ENCODE measurements around the gene CD276.

CD276 gene

GRCh38 chr15:73709686-73710085 is 25.5 kb downstream of the CD276 start:
- no peak overlapping the region for H3K9ac ChIP-seq (ENCODE audit: low read depth in 1 of 2, low read length in 2 of 2)
- H3K36me3 ChIP-seq (ENCODE audit: control insufficient read depth in 1 of 2, insufficient read depth in 2 of 2, low read length in 2 of 2), result peaks cover 11 to 33% of the 10 kb centered on the region in 2 donors
- peaks cover 18% of the 10 kb centered on the region in 2 donors for H3K4me1 ChIP-seq (ENCODE audit: control insufficient read depth in 1 of 2, insufficient read depth in 2 of 2, low read length in 2 of 2)
- H3K9me3 ChIP-seq (ENCODE audit: control insufficient read depth in 1 of 2, low read length in 2 of 2), result no peaks in the 10 kb centered on the region
- H3K27me3 ChIP-seq (ENCODE audit: control insufficient read depth in 1 of 2, insufficient read depth in 2 of 2, low read length in 2 of 2), result no peaks in the 10 kb centered on the region
- no peak overlapping the region for H3K4me3 ChIP-seq (ENCODE audit: low read depth in 1 of 2, low read length in 2 of 2)
- no peak overlapping the region for H3K27ac ChIP-seq (ENCODE audit: low read depth, low read length)

GRCh38 chr15:73710321-73710720 is 26.1 kb downstream of the CD276 start:
- H3K9ac ChIP-seq (ENCODE audit: low read depth in 1 of 2, low read length in 2 of 2), result no peak overlapping the region
- no peak overlapping the region for H3K4me3 ChIP-seq (ENCODE audit: low read depth in 1 of 2, low read length in 2 of 2)
- H3K27ac ChIP-seq (ENCODE audit: low read depth, low read length), result no peak overlapping the region
- H3K9me3 ChIP-seq (ENCODE audit: control insufficient read depth in 1 of 2, low read length in 2 of 2), result no peaks in the 10 kb centered on the region
- H3K36me3 ChIP-seq (ENCODE audit: control insufficient read depth in 1 of 2, insufficient read depth in 2 of 2, low read length in 2 of 2), result peaks cover 12 to 33% of the 10 kb centered on the region in 2 donors
- peaks cover 18% of the 10 kb centered on the region in 2 donors for H3K4me1 ChIP-seq (ENCODE audit: control insufficient read depth in 1 of 2, insufficient read depth in 2 of 2, low read length in 2 of 2)
- H3K27me3 ChIP-seq (ENCODE audit: control insufficient read depth in 1 of 2, insufficient read depth in 2 of 2, low read length in 2 of 2), result no peaks in the 10 kb centered on the region

GRCh38 chr15:73711526-73711925 is 27.3 kb downstream of the CD276 start:
- Histone ChIP-seq H3K4me3 (ENCODE audit: low read depth in 1 of 2, low read length in 2 of 2) (no peak overlapping the region), H3K9me3 (ENCODE audit: control insufficient read depth in 1 of 2, low read length in 2 of 2) (no peaks in the 10 kb centered on the region), H3K9ac (ENCODE audit: low read depth in 1 of 2, low read length in 2 of 2) (no peak overlapping the region), H3K27ac (ENCODE audit: low read depth, low read length) (no peak overlapping the region), H3K4me1 (ENCODE audit: control insufficient read depth in 1 of 2, insufficient read depth in 2 of 2, low read length in 2 of 2) (peaks cover 21 to 22% of the 10 kb centered on the region in 2 donors), H3K36me3 (ENCODE audit: control insufficient read depth in 1 of 2, insufficient read depth in 2 of 2, low read length in 2 of 2) (peaks cover 12 to 30% of the 10 kb centered on the region in 2 donors), H3K27me3 (ENCODE audit: control insufficient read depth in 1 of 2, insufficient read depth in 2 of 2, low read length in 2 of 2) (no peaks in the 10 kb centered on the region)

GRCh38 chr15:73712107-73712506 is 27.9 kb downstream of the CD276 start:
- H3K27ac ChIP-seq (ENCODE audit: low read depth, low read length), result no peak overlapping the region
- H3K9me3 ChIP-seq (ENCODE audit: control insufficient read depth in 1 of 2, low read length in 2 of 2), result no peaks in the 10 kb centered on the region
- no peak overlapping the region for H3K9ac ChIP-seq (ENCODE audit: low read depth in 1 of 2, low read length in 2 of 2)
- peaks cover 26 to 28% of the 10 kb centered on the region in 2 donors for H3K4me1 ChIP-seq (ENCODE audit: control insufficient read depth in 1 of 2, insufficient read depth in 2 of 2, low read length in 2 of 2)
- no peak overlapping the region for H3K4me3 ChIP-seq (ENCODE audit: low read depth in 1 of 2, low read length in 2 of 2)
- no peaks in the 10 kb centered on the region for H3K27me3 ChIP-seq (ENCODE audit: control insufficient read depth in 1 of 2, insufficient read depth in 2 of 2, low read length in 2 of 2)
- peaks cover 12 to 24% of the 10 kb centered on the region in 2 donors for H3K36me3 ChIP-seq (ENCODE audit: control insufficient read depth in 1 of 2, insufficient read depth in 2 of 2, low read length in 2 of 2)

- peaks cover 8 to 13% of the 10 kb centered on the region in 2 donors for H3K36me3 ChIP-seq (ENCODE audit: control insufficient read depth in 1 of 2, insufficient read depth in 2 of 2, low read length in 2 of 2)
- no peaks in the 10 kb centered on the region for H3K9me3 ChIP-seq (ENCODE audit: control insufficient read depth in 1 of 2, low read length in 2 of 2)
- H3K27ac ChIP-seq (ENCODE audit: low read depth, low read length), result no peak overlapping the region
These were observed 30.6 kb downstream of the CD276 start for GRCh38 chr15:73714695-73715301.

GRCh38 chr15:73715417-73715816 is 31.2 kb downstream of the CD276 start:
- H3K9ac ChIP-seq (ENCODE audit: low read depth in 1 of 2, low read length in 2 of 2), result no peak overlapping the region
- no peak overlapping the region for H3K4me3 ChIP-seq (ENCODE audit: low read depth in 1 of 2, low read length in 2 of 2)
- H3K36me3 ChIP-seq (ENCODE audit: control insufficient read depth in 1 of 2, insufficient read depth in 2 of 2, low read length in 2 of 2), result peaks cover 8 to 13% of the 10 kb centered on the region in 2 donors
- H3K27me3 ChIP-seq (ENCODE audit: control insufficient read depth in 1 of 2, insufficient read depth in 2 of 2, low read length in 2 of 2), result no peaks in the 10 kb centered on the region
- peaks cover 14 to 18% of the 10 kb centered on the region in 2 donors for H3K4me1 ChIP-seq (ENCODE audit: control insufficient read depth in 1 of 2, insufficient read depth in 2 of 2, low read length in 2 of 2)
- no peak overlapping the region for H3K27ac ChIP-seq (ENCODE audit: low read depth, low read length)
- H3K9me3 ChIP-seq (ENCODE audit: control insufficient read depth in 1 of 2, low read length in 2 of 2), result no peaks in the 10 kb centered on the region

More at GRCh38 chr15:73714695-73715301, 30.6 kb downstream of the CD276 start:
- no peaks in the 10 kb centered on the region for H3K27me3 ChIP-seq (ENCODE audit: control insufficient read depth in 1 of 2, insufficient read depth in 2 of 2, low read length in 2 of 2)
- no peak overlapping the region for H3K9ac ChIP-seq (ENCODE audit: low read depth in 1 of 2, low read length in 2 of 2)
- H3K4me3 ChIP-seq (ENCODE audit: low read depth in 1 of 2, low read length in 2 of 2), result no peak overlapping the region
- peaks cover 20 to 24% of the 10 kb centered on the region in 2 donors for H3K4me1 ChIP-seq (ENCODE audit: control insufficient read depth in 1 of 2, insufficient read depth in 2 of 2, low read length in 2 of 2)

GRCh38 chr15:73716417-73716816 is 32.2 kb downstream of the CD276 start:
- peaks cover 7 to 8% of the 10 kb centered on the region in 2 donors for H3K36me3 ChIP-seq (ENCODE audit: control insufficient read depth in 1 of 2, insufficient read depth in 2 of 2, low read length in 2 of 2)
- H3K9me3 ChIP-seq (ENCODE audit: control insufficient read depth in 1 of 2, low read length in 2 of 2), result no peaks in the 10 kb centered on the region
- no peak overlapping the region for H3K9ac ChIP-seq (ENCODE audit: low read depth in 1 of 2, low read length in 2 of 2)
- H3K4me3 ChIP-seq (ENCODE audit: low read depth in 1 of 2, low read length in 2 of 2), result no peak overlapping the region
- H3K27ac ChIP-seq (ENCODE audit: low read depth, low read length), result no peak overlapping the region
- H3K4me1 ChIP-seq (ENCODE audit: control insufficient read depth in 1 of 2, insufficient read depth in 2 of 2, low read length in 2 of 2), result peaks cover 8 to 11% of the 10 kb centered on the region in 2 donors
- no peaks in the 10 kb centered on the region for H3K27me3 ChIP-seq (ENCODE audit: control insufficient read depth in 1 of 2, insufficient read depth in 2 of 2, low read length in 2 of 2)

- peaks cover 8 to 11% of the 10 kb centered on the region in 2 donors for H3K4me1 ChIP-seq (ENCODE audit: control insufficient read depth in 1 of 2, insufficient read depth in 2 of 2, low read length in 2 of 2)
- no peaks in the 10 kb centered on the region for H3K9me3 ChIP-seq (ENCODE audit: control insufficient read depth in 1 of 2, low read length in 2 of 2)
- no peak overlapping the region for H3K4me3 ChIP-seq (ENCODE audit: low read depth in 1 of 2, low read length in 2 of 2)
- peaks cover 6 to 8% of the 10 kb centered on the region in 2 donors for H3K36me3 ChIP-seq (ENCODE audit: control insufficient read depth in 1 of 2, insufficient read depth in 2 of 2, low read length in 2 of 2)
- no peak overlapping the region for H3K27ac ChIP-seq (ENCODE audit: low read depth, low read length)
- no peaks in the 10 kb centered on the region for H3K27me3 ChIP-seq (ENCODE audit: control insufficient read depth in 1 of 2, insufficient read depth in 2 of 2, low read length in 2 of 2)
- no peak overlapping the region for H3K9ac ChIP-seq (ENCODE audit: low read depth in 1 of 2, low read length in 2 of 2)
These were observed 33.0 kb downstream of the CD276 start for GRCh38 chr15:73717206-73717605.

- H3K9me3 ChIP-seq (ENCODE audit: control insufficient read depth in 1 of 2, low read length in 2 of 2), result no peaks in the 10 kb centered on the region
- H3K27ac ChIP-seq (ENCODE audit: low read depth, low read length), result no peak overlapping the region
These were observed 33.6 kb downstream of the CD276 start for GRCh38 chr15:73717802-73718201.

GRCh38 chr15:73718694-73719093 is 34.5 kb downstream of the CD276 start:
- Histone ChIP-seq H3K36me3 (ENCODE audit: control insufficient read depth in 1 of 2, insufficient read depth in 2 of 2, low read length in 2 of 2) (peaks cover 0 to 4% of the 10 kb centered on the region in 2 donors), H3K4me1 (ENCODE audit: control insufficient read depth in 1 of 2, insufficient read depth in 2 of 2, low read length in 2 of 2) (peaks cover 8 to 11% of the 10 kb centered on the region in 2 donors), H3K9me3 (ENCODE audit: control insufficient read depth in 1 of 2, low read length in 2 of 2) (no peaks in the 10 kb centered on the region), H3K9ac (ENCODE audit: low read depth in 1 of 2, low read length in 2 of 2) (no peak overlapping the region), H3K4me3 (ENCODE audit: low read depth in 1 of 2, low read length in 2 of 2) (no peak overlapping the region), H3K27me3 (ENCODE audit: control insufficient read depth in 1 of 2, insufficient read depth in 2 of 2, low read length in 2 of 2) (no peaks in the 10 kb centered on the region), H3K27ac (ENCODE audit: low read depth, low read length) (no peak overlapping the region)

More at GRCh38 chr15:73717802-73718201, 33.6 kb downstream of the CD276 start:
- Histone ChIP-seq H3K27me3 (ENCODE audit: control insufficient read depth in 1 of 2, insufficient read depth in 2 of 2, low read length in 2 of 2) (no peaks in the 10 kb centered on the region), H3K9ac (ENCODE audit: low read depth in 1 of 2, low read length in 2 of 2) (no peak overlapping the region), H3K4me3 (ENCODE audit: low read depth in 1 of 2, low read length in 2 of 2) (no peak overlapping the region), H3K36me3 (ENCODE audit: control insufficient read depth in 1 of 2, insufficient read depth in 2 of 2, low read length in 2 of 2) (peaks cover 6 to 8% of the 10 kb centered on the region in 2 donors), H3K4me1 (ENCODE audit: control insufficient read depth in 1 of 2, insufficient read depth in 2 of 2, low read length in 2 of 2) (peaks cover 8 to 11% of the 10 kb centered on the region in 2 donors)

All from duodenal mucosa (tissue), 2 donors.